NCI-H146 (cell line): ENCODE data around the gene TRMT112.

Experiments
- DNase-seq: peaks from one replicate; lab custom pipeline; 2025; lab: John Stamatoyannopoulos, UW

The TRMT112 gene

GRCh38 chr11:64275031-64275800 is 42.1 kb downstream of the TRMT112 start:
- no peak for DNase-seq

GRCh38 chr11:64269540-64270220 is 47.7 kb downstream of the TRMT112 start:
- DNase-seq = peak; percentile 100

GRCh38 chr11:64268893-64269539 is 48.3 kb downstream of the TRMT112 start:
- peak; percentile 46 for DNase-seq

- peak; percentile 74 for DNase-seq
These were observed 49.1 kb downstream of the TRMT112 start for GRCh38 chr11:64268025-64268892.

- no peak for DNase-seq
These were observed 50.0 kb downstream of the TRMT112 start for GRCh38 chr11:64267207-64267945.
